K562 (cell line): Measurements from ENCODE around the gene SLC22A23. TPM values are rescaled to one million over a fixed set of nuclear protein-coding genes. Genes with fewer than 3 reads are reported as not detected.

Experiments
- ATF6 ChIP-seq: sonication (generic); formaldehyde crosslinking; IDR thresholded peaks from 2 replicates; pipeline ENCODE4 v1.4.0; 2020; ENCODE audit warnings: mild to moderate bottlenecking, missing genetic modification reagents
- BRD4 ChIP-seq: fragments of 200-600 bp; sonication (generic); IDR thresholded peaks from 2 replicates; pipeline ENCODE4 v1.6.1; 2017; ENCODE audit warnings: inconsistent platforms
- CHD7 ChIP-seq: fragments of 200-600 bp; sonication (generic); IDR thresholded peaks from one replicate; pipeline ENCODE4 v1.6.1; 2012; ENCODE audit warnings: mild to moderate bottlenecking, low read depth, low read length, inconsistent platforms
- COPS2 ChIP-seq: fragments of 450-650 bp; conservative IDR thresholded peaks from 2 replicates; pipeline ENCODE4 v1.6.1; 2016; ENCODE audit warnings: mild to moderate bottlenecking, moderate library complexity
- CREB1 ChIP-seq, 2 experiments: sonication (generic) in 1 of 2; formaldehyde crosslinking in 1 of 2; IDR thresholded peaks; 2 replicates each; pipeline versions ENCODE4 v1.6.1 to v1.8.0; 2012 to 2022; ENCODE audit warnings: inconsistent platforms in 1 of 2, mild to moderate bottlenecking in 1 of 2, missing genetic modification reagents in 1 of 2, moderate library complexity in 1 of 2
- ELF2 ChIP-seq: fragments of 250-450 bp; sonication (Bioruptor Pico); IDR thresholded peaks from 2 replicates; pipeline ENCODE4 v1.5.0; 2021; ENCODE audit warnings: mild to moderate bottlenecking
- MAX ChIP-seq: sonication (generic); formaldehyde crosslinking; IDR thresholded peaks from 2 replicates; pipeline ENCODE4 v1.9.0; 2022; ENCODE audit warnings: mild to moderate bottlenecking, missing genetic modification reagents
- MXD1 ChIP-seq: fragments of 250-450 bp; sonication (Bioruptor Pico); IDR thresholded peaks from 2 replicates; pipeline ENCODE4 v1.8.0; 2021; ENCODE audit warnings: borderline replicate concordance, mild to moderate bottlenecking, moderate library complexity; ENCODE audit not compliant: poor library complexity, severe bottlenecking
- NCOR1 ChIP-seq: fragments of 450-650 bp; IDR thresholded peaks from 2 replicates; pipeline ENCODE4 v1.6.1; 2016; ENCODE audit warnings: mild to moderate bottlenecking, moderate library complexity
- polyA plus RNA-seq, 8 experiments: library from polyadenylated mRNA; depleted of rRNA in 4 of 8; stranded (reverse) in 5 of 8; unstranded in 3 of 8; fragments of >200 nt; fragmentation: Nextera tagmentation in 2 of 8; fragmentation: Illumina TruSeq in 1 of 8; extraction: Ambion mirVana in 2 of 8; extraction: Trizol in 1 of 8; gene quantifications; 2 replicates each; pipeline versions ENCODE4 v1.2.1 to v1.2.3, GENCODE V29; 2011 to 2014; ENCODE audit warnings: inconsistent platforms in 1 of 8, missing spikeins in 1 of 8
- total RNA-seq, 7 experiments: library from RNA; depleted of rRNA in 6 of 7; stranded (reverse); fragments of >200 nt in 6 of 7; fragmentation: Illumina TruSeq in 2 of 7; extraction: Trizol in 2 of 7; gene quantifications; 2 replicates each; pipeline versions ENCODE4 v1.2.1 to v1.2.3, GENCODE V29; 2011 to 2021; ENCODE audit warnings: low replicate concordance in 1 of 7

SLC22A23 gene
- total and polyA plus RNA-seq, 9 of the 15 experiments (the other 6 are each of a cell fraction or from before 2014, with no cell fraction given): 0.30 to 8.7 (median 2.5) TPM

GRCh38 chr6:3228771-3229565 is 227.9 kb downstream of the SLC22A23 start (continued):
- TF ChIP-seq ATF6 (CRISPR knock-in tag) (no peak), MAX (CRISPR knock-in tag) (peak; percentile 68), COPS2 (no peak), CHD7 (no peak), ELF2 (CRISPR knock-in tag) (no peak), BRD4 (no peak), NCOR1 (no peak), MXD1 (CRISPR knock-in tag) (no peak), CREB1 (IDR thresholded peaks at IDR 0.05) (no peak), CREB1 (CRISPR knock-in tag; IDR thresholded peaks at IDR 0.05) (peak; percentile 54)
